ENCODE results near the gene SNRNP70. TPM values are rescaled to one million over a fixed set of nuclear protein-coding genes. Genes with fewer than 3 reads are reported as not detected.
"Not testable (repeated sequence)": the region's sequence is repeated elsewhere in the genome, so short reads cannot be mapped to it uniquely, and the experiment has no call there.

SNRNP70 gene
- total RNA-seq, 2 donors from 2014 or later = 114 to 204 TPM

DNA sequence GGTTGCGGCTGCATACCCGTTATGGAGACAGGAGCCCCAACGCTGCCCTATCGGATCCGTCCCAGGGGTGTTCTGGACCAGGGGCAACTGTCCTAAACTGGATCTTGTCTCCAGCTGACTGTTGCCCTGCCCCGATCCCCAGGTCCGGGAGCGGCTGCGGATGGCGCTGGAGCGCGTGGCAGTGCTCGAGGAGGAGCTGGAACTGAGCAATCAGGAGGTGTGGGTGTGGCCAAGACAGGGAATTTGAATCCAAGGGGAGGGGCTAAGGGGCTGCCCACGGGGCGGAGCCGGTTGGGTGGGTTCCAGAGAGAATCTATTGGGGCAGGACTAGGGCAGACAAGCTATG lies 44.0 kb downstream of the SNRNP70 start:
- H3K27me3 Mint-ChIP-seq = no peaks in the 10 kb centered on the region
- H3K9me3 Mint-ChIP-seq = no peaks in the 10 kb centered on the region
- no peaks in the 10 kb centered on the region for H3K36me3 Mint-ChIP-seq (ENCODE audit: low read depth)
- no peak overlapping the region for H3K27ac Mint-ChIP-seq
- H3K4me3 Mint-ChIP-seq = peak overlapping the region; percentile 74
- peaks cover 7% of the 10 kb centered on the region for H3K4me1 Mint-ChIP-seq
- ATAC-seq (replicated peaks) = no peak

DNA sequence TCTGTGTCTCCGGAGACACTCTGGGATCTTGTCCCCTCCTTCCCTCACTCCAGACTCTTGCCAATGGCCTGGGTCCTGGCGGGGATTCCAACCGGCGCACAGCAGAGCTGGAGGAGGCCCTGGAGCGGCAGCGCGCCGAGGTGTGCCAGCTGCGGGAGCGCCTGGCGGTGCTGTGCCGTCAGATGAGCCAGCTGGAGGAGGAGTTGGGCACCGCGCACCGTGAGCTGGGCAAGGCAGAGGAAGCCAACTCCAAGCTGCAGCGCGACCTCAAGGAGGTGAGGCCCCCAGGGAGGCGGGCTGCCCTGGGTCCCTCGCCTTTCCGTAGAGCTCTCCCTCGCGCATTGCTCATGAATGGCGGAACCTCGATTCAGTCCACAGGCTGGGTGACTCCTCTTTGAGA lies 45.1 kb downstream of the SNRNP70 start:
- Mint-ChIP-seq H3K36me3 (ENCODE audit: low read depth) (no peaks in the 10 kb centered on the region), H3K27ac (no peak overlapping the region), H3K4me3 (no peak overlapping the region), H3K27me3 (no peaks in the 10 kb centered on the region), H3K9me3 (no peaks in the 10 kb centered on the region), H3K4me1 (peaks cover 7% of the 10 kb centered on the region)
- no peak for ATAC-seq (replicated peaks)

DNA sequence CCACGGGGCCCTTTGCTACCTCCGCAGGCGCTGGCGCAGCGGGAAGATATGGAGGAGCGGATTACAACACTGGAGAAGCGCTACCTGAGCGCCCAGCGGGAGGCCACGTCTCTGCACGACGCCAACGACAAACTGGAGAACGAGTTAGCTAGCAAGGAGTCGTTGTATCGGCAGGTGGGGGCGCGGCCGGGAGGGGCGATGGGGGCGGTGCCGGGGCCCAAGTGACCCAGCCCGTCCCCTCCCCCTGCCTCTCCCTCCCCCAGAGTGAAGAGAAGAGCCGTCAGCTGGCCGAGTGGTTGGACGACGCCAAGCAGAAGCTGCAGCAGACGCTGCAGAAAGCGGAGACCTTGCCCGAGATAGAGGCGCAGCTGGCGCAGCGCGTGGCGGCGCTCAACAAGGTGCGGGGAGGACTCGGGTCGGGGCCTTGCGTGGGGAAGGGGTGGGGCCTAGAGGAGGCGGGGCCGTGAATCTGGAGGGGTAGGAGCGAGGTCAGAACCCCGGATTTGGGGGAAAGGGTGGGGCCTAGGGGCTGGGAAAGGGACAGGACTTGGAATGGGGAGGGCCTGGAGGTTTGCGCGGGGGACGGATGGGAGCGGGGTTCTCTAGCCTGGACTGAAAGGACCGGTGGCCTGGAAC lies 47.8 kb downstream of the SNRNP70 start:
- H3K9me3 Mint-ChIP-seq = no peaks in the 10 kb centered on the region
- peaks cover 7% of the 10 kb centered on the region for H3K4me1 Mint-ChIP-seq
- H3K27me3 Mint-ChIP-seq = no peaks in the 10 kb centered on the region
- peak overlapping the region; percentile 38 for H3K27ac Mint-ChIP-seq
- H3K4me3 Mint-ChIP-seq = peak overlapping the region; percentile 64
- no peaks in the 10 kb centered on the region for H3K36me3 Mint-ChIP-seq (ENCODE audit: low read depth)
- peak; percentile 28 for ATAC-seq (replicated peaks)

DNA sequence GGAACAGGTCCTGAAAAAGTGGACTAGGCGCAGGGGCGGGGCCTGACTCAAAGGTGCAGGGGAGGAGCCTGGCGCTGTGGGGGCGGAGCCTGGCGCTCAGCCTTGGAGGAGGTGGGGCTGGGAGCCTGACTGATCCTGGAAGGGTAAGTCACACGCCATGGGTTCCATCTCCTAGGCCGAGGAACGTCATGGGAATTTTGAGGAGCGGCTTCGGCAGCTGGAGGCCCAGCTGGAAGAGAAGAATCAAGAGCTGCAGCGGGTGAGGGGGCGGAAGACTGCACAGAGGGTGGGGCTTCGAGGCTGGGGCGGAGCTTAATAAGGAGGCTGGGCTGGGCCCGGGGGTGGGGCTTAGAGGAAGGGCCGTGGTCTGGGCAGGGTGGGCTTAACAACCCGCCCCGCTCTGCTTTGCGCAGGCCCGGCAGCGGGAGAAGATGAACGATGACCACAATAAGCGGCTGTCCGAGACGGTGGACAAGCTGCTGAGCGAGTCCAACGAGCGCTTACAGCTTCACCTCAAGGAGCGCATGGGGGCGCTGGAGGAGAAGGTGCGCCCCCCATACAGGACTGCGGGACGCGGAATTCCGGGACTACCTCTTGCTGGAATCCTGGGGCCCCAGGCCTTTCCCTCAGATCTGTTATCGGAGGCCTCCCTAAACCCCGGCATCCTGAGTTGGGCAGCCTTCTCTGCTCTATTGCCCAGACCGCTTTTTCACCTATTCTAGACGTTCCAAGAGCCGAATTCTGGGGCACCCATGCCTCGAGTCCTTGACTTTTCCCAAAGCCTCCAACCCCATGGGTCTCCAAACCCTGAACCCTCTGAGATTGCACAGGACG lies 48.6 kb downstream of the SNRNP70 start:
- H3K27me3 Mint-ChIP-seq = no peaks in the 10 kb centered on the region
- ATAC-seq (replicated peaks) = peak; percentile 81
- H3K9me3 Mint-ChIP-seq = no peaks in the 10 kb centered on the region
- H3K4me3 Mint-ChIP-seq = peak overlapping the region; percentile 64
- H3K4me1 Mint-ChIP-seq = peaks cover 3% of the 10 kb centered on the region
- peak overlapping the region; percentile 38 for H3K27ac Mint-ChIP-seq
- no peaks in the 10 kb centered on the region for H3K36me3 Mint-ChIP-seq (ENCODE audit: low read depth)

DNA sequence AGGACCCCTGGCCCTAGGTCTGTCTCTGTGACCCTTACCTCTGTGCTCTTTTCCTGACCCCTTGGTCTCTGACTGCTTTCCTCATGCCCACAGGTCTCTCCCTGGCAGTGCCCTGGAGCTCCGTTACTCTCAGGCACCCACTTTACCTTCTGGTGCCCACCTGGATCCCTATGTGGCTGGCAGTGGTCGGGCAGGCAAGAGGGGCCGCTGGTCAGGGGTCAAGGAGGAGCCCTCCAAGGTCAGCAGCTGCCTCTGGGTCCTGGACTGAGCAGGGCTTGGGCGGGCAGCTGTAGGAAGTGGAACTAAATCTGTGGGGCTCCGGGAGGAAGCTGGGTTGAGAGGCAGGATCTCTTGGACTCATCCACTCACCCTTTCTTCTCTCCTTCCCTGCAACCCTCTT lies 50.4 kb downstream of the SNRNP70 start:
- Mint-ChIP-seq H3K27me3 (no peaks in the 10 kb centered on the region), H3K4me1 (no peaks in the 10 kb centered on the region), H3K36me3 (ENCODE audit: low read depth) (no peaks in the 10 kb centered on the region), H3K9me3 (no peaks in the 10 kb centered on the region), H3K4me3 (no peak overlapping the region), H3K27ac (no peak overlapping the region)
- no peak for ATAC-seq (replicated peaks)

DNA sequence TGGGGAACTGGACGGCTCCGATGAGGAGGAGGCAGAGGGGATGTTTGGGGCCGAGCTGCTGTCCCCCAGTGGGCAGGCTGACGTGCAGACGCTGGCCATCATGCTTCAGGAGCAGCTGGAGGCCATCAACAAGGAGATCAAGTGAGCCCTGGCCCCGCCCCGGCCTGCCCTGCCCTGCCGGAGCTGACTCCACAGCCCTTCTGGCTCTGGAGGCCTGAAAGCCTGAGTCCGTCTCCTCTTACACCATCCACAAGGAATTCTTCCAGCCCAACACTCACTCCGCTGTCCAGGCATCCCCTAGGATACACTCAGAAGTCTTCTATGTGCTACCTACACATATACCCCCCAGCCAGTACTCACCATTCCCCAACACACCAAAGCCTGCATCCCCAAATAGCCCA lies 51.5 kb downstream of the SNRNP70 start:
- H3K27me3 Mint-ChIP-seq = peaks cover 6% of the 10 kb centered on the region
- no peak overlapping the region for H3K4me3 Mint-ChIP-seq
- ATAC-seq (replicated peaks) = no peak
- no peaks in the 10 kb centered on the region for H3K9me3 Mint-ChIP-seq
- peaks cover 7% of the 10 kb centered on the region for H3K4me1 Mint-ChIP-seq
- no peak overlapping the region for H3K27ac Mint-ChIP-seq
- no peaks in the 10 kb centered on the region for H3K36me3 Mint-ChIP-seq (ENCODE audit: low read depth)

DNA sequence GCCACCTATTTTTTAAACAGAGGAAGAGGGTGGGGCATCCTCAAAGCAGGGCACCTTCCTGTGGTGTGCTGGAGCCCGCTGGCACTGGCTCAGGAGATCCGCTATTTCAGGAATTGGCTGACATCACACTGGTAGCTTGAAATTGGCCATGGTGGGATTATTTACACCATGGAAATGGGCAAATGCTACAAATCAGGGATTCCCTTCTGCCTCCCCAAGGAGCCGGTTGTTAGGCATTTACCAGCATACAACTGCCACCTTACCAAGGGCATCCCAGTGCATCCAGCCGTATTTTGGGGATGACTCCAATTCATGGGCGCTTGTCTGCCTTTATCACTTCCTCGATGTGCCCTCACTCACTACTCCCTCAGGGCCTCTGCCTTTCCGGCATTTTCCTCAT lies 55.7 kb downstream of the SNRNP70 start:
- Mint-ChIP-seq H3K36me3 (ENCODE audit: low read depth) (no peaks in the 10 kb centered on the region), H3K4me1 (peaks cover 23% of the 10 kb centered on the region), H3K27ac (no peak overlapping the region), H3K9me3 (no peaks in the 10 kb centered on the region), H3K27me3 (peaks cover 17% of the 10 kb centered on the region), H3K4me3 (no peak overlapping the region)
- ATAC-seq (replicated peaks) = no peak

DNA sequence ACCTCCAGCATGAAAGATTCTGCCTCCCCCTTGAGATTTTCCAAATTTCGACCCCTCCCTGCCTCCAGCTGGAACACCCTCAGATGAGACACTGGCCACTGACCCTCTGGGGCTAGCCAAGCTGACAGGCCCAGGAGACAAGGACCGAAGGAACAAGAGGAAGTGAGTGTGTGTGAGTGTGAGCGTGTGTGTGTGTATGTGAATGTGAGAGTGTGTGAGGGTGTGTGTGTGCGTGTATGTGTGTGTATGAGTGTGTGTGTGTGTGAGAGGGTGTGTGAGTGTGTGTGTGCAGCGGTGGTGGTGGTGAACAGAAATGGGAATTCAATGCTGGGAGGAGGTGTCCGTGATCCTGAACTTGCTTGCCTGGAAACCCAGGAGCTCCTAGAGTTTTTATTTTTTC lies 56.1 kb downstream of the SNRNP70 start:
- Mint-ChIP-seq H3K36me3 (ENCODE audit: low read depth) (no peaks in the 10 kb centered on the region), H3K27ac (no peak overlapping the region), H3K4me3 (no peak overlapping the region), H3K27me3 (peaks cover 19% of the 10 kb centered on the region), H3K9me3 (no peaks in the 10 kb centered on the region), H3K4me1 (peaks cover 23% of the 10 kb centered on the region)
- no peak for ATAC-seq (replicated peaks)

DNA sequence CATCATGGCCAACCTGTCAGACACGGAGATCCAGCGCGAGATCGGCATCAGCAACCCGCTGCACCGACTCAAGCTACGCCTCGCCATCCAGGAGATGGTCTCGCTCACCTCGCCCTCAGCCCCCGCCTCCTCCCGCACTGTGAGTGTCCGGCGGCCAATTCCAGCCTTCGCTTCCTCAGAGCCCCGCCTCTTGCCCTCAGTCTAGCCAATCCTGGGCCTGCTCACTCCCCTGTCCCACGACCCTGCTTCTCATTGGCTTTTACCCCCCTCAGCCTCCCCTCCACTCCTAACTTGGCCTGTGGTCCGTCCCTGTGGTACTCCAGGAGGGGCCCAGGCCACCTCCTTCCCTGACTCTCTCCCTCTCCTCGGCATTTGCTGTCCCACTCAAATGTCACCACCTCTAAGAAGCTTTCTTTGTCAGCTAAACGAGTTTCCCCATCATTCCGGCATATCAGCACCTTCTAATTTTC lies 57.6 kb downstream of the SNRNP70 start:
- Mint-ChIP-seq H3K4me3 (peak overlapping the region; percentile 77), H3K36me3 (ENCODE audit: low read depth) (no peaks in the 10 kb centered on the region), H3K27me3 (peaks cover 28% of the 10 kb centered on the region), H3K4me1 (peaks cover 23% of the 10 kb centered on the region), H3K27ac (no peak overlapping the region), H3K9me3 (no peaks in the 10 kb centered on the region)
- peak; percentile 96 for ATAC-seq (replicated peaks)

DNA sequence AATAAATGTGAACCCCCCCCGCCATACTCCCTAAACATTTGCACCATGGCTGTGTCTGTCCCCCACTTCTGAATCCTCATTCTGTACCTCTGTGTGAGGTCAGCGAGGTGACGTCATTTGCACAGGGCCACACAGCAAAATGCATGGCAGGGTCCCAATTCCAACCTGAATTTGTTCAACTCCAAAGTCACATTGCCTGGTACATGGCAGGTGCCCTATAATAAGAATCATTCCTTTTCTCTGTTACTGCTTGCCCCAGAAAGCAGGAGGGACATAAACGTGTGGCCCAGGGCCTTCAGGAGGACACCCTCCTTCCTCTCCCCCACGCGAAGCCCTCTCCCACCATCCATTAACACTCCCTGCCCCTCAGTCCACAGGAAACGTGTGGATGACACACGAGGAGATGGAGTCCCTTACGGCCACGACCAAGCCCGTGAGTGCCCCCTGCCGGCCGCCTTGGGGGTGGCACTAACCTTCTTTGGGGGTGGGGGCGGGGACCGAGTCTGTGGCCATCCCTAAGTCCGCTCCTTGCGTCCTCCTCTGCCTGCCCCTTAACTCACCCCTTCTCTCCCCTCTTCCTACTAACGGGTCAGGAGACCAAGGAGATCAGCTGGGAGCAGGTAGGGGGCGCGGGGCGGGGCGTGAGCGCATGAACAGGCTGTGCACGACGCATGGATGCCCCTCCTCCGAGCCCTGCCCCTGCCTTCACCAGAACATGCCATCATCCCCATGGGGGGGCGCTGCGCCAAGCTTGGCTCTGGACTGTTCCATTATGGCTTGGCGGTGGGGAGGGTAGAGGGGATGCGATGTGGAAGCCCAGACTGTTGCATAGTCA lies 60.5 kb downstream of the SNRNP70 start:
- Mint-ChIP-seq H3K27me3 (peaks cover 44% of the 10 kb centered on the region), H3K4me1 (peaks cover 27% of the 10 kb centered on the region), H3K27ac (peak overlapping the region; percentile 51), H3K36me3 (ENCODE audit: low read depth) (no peaks in the 10 kb centered on the region), H3K9me3 (no peaks in the 10 kb centered on the region), H3K4me3 (peak overlapping the region; percentile 66)
- peak; percentile 66 for ATAC-seq (replicated peaks)

DNA sequence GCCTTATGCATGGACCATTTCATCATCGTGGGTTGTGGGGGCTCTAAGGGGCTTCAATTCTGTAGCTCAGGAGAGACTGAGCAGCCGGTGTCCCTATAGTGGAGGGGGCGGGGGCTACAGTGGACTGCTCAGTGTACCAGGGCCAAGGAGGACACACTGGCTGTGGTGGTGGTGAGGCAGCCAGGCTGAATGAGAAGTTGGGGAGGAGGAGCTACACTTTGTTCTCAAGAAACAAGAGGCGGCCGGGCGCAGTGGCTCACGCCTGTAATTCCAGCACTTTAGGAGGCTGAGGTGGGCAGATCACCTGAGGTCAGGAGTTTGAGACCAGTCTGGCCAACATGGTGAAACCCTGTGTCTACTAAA lies 61.1 kb downstream of the SNRNP70 start:
- not testable (repeated sequence) for ATAC-seq (replicated peaks)

DNA sequence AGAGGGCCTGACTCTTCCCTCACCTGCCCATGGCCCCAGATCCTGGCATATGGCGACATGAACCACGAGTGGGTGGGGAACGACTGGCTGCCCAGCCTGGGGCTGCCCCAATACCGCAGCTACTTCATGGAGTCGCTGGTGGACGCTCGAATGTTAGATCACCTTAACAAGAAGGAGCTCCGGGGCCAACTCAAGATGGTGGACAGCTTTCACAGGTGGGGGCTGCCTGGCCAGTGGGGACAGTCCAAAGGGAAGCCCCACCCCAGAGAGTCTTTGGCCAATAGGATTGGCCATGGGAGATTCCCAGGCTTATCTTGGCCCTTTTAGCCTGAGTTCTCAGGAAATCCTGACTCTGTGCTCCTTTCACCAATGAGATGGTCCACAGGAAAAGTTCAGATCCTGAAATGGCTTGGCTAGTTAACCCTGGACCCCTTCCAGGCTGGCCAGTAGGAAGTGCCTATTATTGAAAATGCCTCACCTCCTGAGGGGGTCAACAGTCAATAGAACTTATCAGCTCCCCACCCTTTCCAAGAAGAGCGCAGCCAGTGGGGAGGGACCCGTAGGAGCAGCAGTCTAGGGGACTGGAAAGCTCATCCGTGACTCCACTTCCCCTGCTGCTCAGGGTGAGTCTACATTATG lies 62.9 kb downstream of the SNRNP70 start:
- H3K4me3 Mint-ChIP-seq = peak overlapping the region; percentile 74
- H3K4me1 Mint-ChIP-seq = peaks cover 10% of the 10 kb centered on the region
- no peaks in the 10 kb centered on the region for H3K36me3 Mint-ChIP-seq (ENCODE audit: low read depth)
- ATAC-seq (replicated peaks) = no peak
- H3K9me3 Mint-ChIP-seq = no peaks in the 10 kb centered on the region
- peaks cover 38% of the 10 kb centered on the region for H3K27me3 Mint-ChIP-seq
- H3K27ac Mint-ChIP-seq = no peak overlapping the region

More for the DNA sequence above, 61.1 kb downstream of the SNRNP70 start:
- Mint-ChIP-seq H3K27me3 (peaks cover 42% of the 10 kb centered on the region), H3K4me3 (peak overlapping the region; percentile 66), H3K4me1 (peaks cover 24% of the 10 kb centered on the region)
- H3K27ac Mint-ChIP-seq; H3K36me3 Mint-ChIP-seq (ENCODE audit: low read depth); H3K9me3 Mint-ChIP-seq: not testable (repeated sequence)

DNA sequence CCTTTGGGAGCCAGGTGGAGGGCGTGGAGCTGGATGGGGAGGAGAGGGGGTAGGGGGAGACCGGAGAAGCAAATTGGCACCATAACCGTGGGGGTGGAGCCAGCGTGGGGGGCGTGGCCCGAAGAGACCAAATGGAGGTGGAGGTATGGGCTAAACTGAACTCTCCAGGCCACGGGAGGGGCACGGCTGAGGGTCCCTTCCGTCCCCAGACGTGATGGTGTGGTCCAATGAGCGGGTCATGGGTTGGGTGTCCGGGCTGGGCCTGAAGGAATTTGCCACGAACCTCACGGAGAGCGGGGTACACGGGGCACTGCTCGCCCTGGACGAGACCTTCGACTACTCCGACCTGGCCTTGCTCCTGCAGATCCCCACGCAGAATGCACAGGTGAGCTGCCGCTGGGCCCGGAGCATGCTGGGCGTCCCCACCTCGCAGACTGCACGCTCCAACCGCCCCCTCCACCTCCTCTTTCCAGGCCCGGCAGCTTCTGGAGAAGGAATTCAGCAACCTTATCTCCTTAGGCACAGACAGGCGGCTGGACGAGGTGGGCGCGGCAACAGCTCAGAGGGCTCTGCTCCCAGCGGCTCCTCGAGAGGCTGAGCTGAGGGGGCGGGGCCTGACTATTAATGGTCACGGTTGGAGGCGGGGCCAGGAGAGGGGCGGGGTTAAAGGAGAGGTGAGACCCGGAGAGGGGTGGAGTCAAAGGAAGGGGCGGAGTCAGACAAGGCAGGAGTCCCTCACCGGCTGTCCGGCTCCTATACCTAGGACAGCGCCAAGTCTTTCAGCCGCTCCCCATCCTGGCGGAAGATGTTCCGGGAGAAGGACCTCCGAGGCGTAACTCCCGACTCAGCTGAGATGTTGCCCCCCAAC lies 63.8 kb downstream of the SNRNP70 start:
- Mint-ChIP-seq H3K9me3 (no peaks in the 10 kb centered on the region), H3K36me3 (ENCODE audit: low read depth) (no peaks in the 10 kb centered on the region), H3K4me1 (peaks cover 9% of the 10 kb centered on the region), H3K27me3 (peaks cover 45% of the 10 kb centered on the region), H3K27ac (no peak overlapping the region), H3K4me3 (peak overlapping the region; percentile 74)
- ATAC-seq (replicated peaks) = peak; percentile 48

All from activated T-helper 17 cell treated with anti-CD3 and anti-CD28 coated beads, Interleukin-2, amount 50 U/mL, for 72 hours (primary cell).